Body of pancreas (tissue), 4 donors: Measurements from ENCODE around the gene GET3.
A peak's percentile ranks its signal among the peaks of the same experiment; 100 is the strongest.

Source experiments
- POLR2A ChIP-seq, 3 donors: fragments of 450-650 bp; IDR thresholded peaks; one replicate each; pipeline ENCODE4 v1.6.1; 2016; ENCODE audit warnings: antibody characterized with exemption in 3 of 3, mild to moderate bottlenecking in 2 of 3
- TF ChIP-seq, protein P1 (sequence below), 7 experiments: fragments of 450-650 bp in 4 of 7; fragments of 200-600 bp in 3 of 7; sonication (generic) in 3 of 7; IDR thresholded peaks; one replicate each; pipeline ENCODE4 v1.5.1; 2016 to 2019; ENCODE audit warnings: antibody characterized with exemption in 7 of 7

- TF ChIP-seq, protein P1, sequence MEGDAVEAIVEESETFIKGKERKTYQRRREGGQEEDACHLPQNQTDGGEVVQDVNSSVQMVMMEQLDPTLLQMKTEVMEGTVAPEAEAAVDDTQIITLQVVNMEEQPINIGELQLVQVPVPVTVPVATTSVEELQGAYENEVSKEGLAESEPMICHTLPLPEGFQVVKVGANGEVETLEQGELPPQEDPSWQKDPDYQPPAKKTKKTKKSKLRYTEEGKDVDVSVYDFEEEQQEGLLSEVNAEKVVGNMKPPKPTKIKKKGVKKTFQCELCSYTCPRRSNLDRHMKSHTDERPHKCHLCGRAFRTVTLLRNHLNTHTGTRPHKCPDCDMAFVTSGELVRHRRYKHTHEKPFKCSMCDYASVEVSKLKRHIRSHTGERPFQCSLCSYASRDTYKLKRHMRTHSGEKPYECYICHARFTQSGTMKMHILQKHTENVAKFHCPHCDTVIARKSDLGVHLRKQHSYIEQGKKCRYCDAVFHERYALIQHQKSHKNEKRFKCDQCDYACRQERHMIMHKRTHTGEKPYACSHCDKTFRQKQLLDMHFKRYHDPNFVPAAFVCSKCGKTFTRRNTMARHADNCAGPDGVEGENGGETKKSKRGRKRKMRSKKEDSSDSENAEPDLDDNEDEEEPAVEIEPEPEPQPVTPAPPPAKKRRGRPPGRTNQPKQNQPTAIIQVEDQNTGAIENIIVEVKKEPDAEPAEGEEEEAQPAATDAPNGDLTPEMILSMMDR (IDR thresholded peaks at IDR 0.05) = no peak
- TF ChIP-seq POLR2A (IDR thresholded peaks at IDR 0.05) = peak; percentile 55 to 81 (median 73)
These were observed 41.0 kb downstream of the GET3 start for GRCh38 chr19:12778017-12778904.
